ENCODE data around the gene MRPL21.

MRPL21 gene

DNA sequence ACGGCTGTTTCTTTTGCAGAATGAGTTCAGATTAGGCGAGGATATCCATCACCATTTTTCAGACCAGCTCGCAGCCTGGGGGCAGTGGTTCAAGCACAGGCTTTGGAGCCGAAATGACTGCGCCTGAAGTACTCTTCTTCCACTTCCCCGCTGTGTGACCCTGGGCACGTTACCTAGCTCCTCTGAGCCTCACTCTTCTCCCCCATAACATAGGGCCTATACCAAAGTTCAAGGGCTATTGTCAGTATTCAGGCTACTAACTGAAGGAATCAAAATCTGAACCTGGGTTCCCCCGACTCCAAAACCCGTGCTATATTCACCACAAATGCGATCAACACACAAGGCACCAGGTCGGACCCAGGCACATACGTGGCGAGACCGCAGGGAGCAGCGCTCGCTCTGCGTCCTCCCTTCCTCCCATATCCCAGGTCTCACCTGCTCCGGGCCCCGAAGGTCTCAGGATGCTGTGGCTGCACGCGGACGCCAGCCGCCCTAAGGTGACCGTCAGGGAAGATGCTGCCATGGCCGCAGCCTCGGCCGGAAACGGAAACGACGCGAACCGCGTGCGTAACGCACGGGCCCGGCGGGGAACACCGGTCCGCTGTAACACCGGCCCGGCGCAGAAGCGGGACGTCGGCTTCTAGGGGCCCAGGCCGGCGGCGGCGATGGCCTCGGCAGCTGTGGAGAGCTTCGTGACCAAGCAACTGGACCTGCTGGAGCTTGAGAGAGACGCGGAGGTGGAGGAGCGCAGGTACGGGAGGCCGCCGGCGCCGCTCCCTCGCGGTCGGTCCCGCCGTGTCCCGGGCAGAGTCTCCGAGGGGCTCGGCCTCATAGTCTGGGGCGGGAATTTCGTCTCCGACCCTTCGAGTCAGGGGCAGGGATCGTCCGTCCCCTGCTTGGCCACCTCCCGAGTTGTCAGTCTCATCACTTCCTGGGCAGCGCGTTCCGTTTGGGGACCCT lies at the start of gene MRPL21, which contains the start of gene IGHMBP2:
TSS of gene MRPL21 (minus strand) at position 545 of the 960 bp plus-strand sequence. CDS start at position 523, 22 bp downstream.
TSS of gene IGHMBP2 (plus strand) at position 604 of the 960 bp plus-strand sequence. CDS start at position 666, 62 bp downstream.
- H3K4me3 ChIP-seq (ENCODE audit: low read depth, low read length): peak within 1 kb of the TSS; percentile 99
- TF ChIP-seq, protein P1, sequence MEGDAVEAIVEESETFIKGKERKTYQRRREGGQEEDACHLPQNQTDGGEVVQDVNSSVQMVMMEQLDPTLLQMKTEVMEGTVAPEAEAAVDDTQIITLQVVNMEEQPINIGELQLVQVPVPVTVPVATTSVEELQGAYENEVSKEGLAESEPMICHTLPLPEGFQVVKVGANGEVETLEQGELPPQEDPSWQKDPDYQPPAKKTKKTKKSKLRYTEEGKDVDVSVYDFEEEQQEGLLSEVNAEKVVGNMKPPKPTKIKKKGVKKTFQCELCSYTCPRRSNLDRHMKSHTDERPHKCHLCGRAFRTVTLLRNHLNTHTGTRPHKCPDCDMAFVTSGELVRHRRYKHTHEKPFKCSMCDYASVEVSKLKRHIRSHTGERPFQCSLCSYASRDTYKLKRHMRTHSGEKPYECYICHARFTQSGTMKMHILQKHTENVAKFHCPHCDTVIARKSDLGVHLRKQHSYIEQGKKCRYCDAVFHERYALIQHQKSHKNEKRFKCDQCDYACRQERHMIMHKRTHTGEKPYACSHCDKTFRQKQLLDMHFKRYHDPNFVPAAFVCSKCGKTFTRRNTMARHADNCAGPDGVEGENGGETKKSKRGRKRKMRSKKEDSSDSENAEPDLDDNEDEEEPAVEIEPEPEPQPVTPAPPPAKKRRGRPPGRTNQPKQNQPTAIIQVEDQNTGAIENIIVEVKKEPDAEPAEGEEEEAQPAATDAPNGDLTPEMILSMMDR (IDR thresholded peaks at IDR 0.05; ENCODE audit: low read depth, low read length): no peak

DNA sequence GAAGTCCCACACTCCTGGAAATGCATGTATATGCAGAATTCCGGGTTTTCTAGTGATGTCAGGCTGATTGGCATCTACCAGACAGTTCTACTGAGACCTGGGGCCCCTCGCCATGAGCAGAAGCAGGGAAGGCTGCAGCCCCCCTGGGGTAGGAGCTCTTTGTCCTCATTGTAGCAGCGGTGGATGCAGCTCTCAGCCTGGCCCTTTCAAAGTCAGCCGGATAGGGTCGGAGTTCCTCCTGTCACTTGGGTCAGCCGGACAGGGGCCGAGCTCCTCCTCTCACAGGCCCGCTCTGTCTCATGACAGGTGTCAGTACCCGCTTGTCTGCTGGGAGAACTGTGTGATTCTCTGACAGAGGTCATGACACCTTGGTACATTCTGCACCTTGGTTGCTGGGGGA lies 47.1 kb upstream of the MRPL21 start:
- TF ChIP-seq, protein P1 (IDR thresholded peaks at IDR 0.05; ENCODE audit: low read depth, low read length): no peak
- no peak overlapping the region for H3K4me3 ChIP-seq (ENCODE audit: low read depth, low read length)

DNA sequence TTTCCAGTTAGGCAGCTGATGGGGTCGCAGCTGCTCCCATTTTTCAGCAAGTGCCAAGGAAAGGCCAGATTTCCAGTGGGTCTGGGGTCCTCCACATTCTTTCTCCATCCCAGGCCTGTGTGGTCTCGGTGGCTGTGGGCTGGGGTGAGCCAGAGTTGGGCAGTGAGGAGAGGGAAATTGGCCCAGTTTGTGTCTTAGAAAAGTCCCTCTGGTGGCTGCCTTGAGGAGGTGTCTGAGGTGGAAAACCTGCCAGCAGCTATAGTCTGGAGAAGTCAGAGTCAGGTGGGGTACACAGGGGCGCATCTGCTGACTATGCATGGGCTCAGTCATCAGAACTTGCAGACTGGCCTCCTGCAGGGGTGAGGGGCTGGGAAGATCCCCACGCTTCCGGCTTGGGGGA lies 46.6 kb upstream of the MRPL21 start:
- TF ChIP-seq, protein P1 (IDR thresholded peaks at IDR 0.05; ENCODE audit: low read depth, low read length): peak; percentile 34
- no peak overlapping the region for H3K4me3 ChIP-seq (ENCODE audit: low read depth, low read length)

DNA sequence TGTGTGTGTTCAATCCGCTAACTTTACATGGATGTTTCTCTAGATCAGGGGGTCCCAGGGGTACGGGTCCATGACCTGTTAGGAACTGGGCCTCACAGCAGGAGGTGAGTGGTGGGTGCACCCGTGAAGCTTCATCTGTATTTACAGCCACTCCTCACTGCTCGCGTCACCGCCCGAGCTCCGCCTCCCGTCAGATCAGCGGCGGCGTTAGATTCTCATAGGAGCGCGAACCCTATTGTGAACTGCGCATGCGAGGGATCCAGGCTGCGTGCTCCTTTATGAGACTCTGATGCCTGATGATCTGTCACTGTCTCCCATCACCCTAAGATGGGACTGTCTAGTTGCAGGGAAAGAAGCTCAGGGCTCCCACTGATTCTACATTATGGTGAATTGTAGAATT lies 45.3 kb upstream of the MRPL21 start:
- TF ChIP-seq, protein P1 (IDR thresholded peaks at IDR 0.05; ENCODE audit: low read depth, low read length): no peak
- no peak overlapping the region for H3K4me3 ChIP-seq (ENCODE audit: low read depth, low read length)

DNA sequence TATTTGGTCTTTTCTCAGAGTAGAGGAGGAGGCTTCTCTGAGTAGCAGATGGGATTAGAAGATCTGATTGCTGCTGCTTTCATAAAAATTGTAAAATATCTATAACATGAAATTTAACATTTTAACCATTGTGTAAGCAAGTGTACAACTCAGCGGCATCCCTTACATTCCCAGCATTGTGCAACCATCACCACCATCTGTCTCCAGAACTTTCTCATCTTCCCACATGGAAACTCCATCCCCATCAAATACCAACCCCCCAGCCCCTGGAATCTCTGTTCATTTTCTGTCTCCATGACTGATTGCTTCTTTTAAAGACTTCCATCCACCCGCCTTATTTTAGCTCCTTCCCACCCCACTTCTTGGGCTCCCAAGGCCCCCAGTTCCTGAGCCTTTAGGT lies 44.9 kb upstream of the MRPL21 start:
- no peak overlapping the region for H3K4me3 ChIP-seq (ENCODE audit: low read depth, low read length)
- TF ChIP-seq, protein P1 (IDR thresholded peaks at IDR 0.05; ENCODE audit: low read depth, low read length): no peak

DNA sequence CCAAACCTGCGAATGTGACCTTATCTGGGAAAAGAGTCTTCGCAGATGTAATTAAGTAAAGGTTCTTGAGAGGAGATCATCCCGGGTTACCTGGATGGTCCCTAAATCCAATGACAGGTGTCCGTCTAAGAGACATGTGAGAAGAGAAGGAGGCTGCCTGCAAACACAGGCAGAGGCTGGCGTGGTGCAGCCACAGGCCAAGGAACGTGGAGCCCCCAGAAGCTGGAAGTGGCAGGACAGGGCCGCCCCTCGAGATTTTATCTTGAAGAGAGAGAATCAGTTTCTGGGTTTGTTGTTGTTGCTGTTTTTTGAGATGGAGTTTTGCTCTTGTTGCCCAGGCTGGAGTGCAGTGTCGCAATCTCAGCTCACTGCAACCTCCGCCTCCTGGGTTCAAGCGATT lies 43.5 kb upstream of the MRPL21 start:
- TF ChIP-seq, protein P1 (IDR thresholded peaks at IDR 0.05; ENCODE audit: low read depth, low read length): no peak
- H3K4me3 ChIP-seq (ENCODE audit: low read depth, low read length): no peak overlapping the region

All from WI38 (cell line).